UCSD-AML1 (cell line): Measurements from ENCODE around the gene RABL6.
"Not testable (repeated sequence)": the region's sequence is repeated elsewhere in the genome, so short reads cannot be mapped to it uniquely, and the experiment has no call there.

Source experiments
- DNase-seq: peaks from one replicate; lab custom pipeline; 2025; ENCODE audit not compliant: unreplicated experiment; lab: John Stamatoyannopoulos, UW

Gene RABL6

DNA sequence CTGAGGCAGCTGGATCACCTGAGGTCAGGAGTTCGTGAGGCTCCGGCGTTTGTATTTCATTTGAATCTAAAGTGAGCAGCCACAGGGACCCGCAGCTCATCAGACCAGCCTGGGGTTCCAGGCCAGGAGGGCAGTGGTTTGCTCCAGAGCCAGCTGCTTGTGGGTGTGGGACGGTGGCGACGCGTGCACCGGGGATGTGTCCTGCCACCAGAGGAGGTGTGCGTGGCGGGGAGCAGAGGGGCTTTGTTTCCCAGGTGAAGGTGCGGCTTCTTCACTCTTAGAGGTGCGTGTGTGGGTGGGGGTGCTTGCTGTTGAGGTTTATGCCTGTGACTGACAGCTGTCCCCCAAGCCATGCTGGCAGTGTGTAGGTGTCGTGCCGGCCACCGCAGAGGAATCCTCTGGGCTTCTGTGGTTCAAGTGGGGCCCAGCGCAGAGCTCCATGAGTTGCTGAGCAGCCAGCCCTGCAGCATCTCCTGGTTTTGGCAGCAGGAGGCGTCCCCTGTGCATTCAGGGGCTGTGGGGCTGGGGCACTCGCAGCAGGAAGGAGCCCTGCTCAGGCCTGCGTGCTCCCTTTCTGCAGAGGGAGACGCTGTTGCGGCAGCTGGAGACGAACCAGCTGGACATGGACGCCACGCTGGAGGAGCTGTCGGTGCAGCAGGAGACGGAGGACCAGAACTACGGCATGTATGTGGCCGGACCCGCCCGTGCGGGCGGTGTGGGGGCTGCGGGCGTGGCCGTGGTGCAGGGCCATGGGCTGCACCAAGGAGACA lies 27.6 kb downstream of the RABL6 start:
- DNase-seq, result no peak

- no peak for DNase-seq
Observed at GRCh38 chr9:136835932-136836904, 28.5 kb downstream of the RABL6 start.

- no peak for DNase-seq
Observed at GRCh38 chr9:136837146-136837855, 29.6 kb downstream of the RABL6 start.

GRCh38 chr9:136837856-136838277 lies 30.1 kb downstream of the RABL6 start:
- DNase-seq, result not testable (repeated sequence)

DNA sequence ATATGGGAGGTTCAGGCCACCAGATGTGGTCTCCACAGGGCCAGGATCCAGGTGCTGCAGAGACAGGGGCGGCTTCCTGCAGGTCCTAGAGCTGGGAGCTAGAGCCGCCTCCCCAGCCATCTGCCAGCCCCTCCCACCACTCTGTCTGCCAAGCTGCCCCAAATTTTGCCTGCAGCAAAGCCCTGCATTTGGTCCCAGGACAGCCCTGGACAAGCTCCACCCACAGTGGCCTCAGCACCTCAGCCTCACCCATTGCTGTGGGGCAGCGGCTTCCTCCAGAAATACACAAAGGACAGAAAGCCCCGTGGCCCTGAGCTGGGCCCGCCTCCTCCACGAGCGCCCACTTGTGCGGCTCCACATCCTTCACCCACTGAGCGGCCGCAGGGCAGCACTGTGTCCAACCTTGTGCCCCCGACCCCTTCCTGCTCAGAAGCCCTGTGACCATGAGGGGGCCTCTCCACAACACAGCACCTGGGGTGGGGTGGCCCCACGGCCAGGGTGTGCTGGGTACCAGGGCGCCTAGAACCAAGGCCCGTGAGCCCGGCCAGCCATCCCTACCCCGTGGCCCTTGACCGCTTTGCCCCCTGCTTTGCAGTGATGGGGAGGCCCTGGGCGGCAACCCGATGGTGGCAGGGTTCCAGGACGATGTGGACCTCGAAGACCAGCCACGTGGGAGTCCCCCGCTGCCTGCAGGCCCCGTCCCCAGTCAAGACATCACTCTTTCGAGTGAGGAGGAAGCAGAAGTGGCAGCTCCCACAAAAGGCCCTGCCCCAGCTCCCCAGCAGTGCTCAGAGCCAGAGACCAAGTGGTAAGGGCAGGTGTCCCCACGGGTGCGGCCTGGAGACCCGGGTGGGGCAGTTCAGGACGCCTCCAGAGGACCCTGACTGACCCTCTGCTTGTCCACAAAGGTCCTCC lies 30.8 kb downstream of the RABL6 start:
- DNase-seq, result no peak

- DNase-seq, result no peak
Observed at GRCh38 chr9:136839229-136840139, 31.7 kb downstream of the RABL6 start.

- no peak for DNase-seq
Observed at GRCh38 chr9:136840140-136840876, 32.6 kb downstream of the RABL6 start.

- DNase-seq, result peak; percentile 25
Observed at GRCh38 chr9:136840877-136841645, 33.3 kb downstream of the RABL6 start.

DNA sequence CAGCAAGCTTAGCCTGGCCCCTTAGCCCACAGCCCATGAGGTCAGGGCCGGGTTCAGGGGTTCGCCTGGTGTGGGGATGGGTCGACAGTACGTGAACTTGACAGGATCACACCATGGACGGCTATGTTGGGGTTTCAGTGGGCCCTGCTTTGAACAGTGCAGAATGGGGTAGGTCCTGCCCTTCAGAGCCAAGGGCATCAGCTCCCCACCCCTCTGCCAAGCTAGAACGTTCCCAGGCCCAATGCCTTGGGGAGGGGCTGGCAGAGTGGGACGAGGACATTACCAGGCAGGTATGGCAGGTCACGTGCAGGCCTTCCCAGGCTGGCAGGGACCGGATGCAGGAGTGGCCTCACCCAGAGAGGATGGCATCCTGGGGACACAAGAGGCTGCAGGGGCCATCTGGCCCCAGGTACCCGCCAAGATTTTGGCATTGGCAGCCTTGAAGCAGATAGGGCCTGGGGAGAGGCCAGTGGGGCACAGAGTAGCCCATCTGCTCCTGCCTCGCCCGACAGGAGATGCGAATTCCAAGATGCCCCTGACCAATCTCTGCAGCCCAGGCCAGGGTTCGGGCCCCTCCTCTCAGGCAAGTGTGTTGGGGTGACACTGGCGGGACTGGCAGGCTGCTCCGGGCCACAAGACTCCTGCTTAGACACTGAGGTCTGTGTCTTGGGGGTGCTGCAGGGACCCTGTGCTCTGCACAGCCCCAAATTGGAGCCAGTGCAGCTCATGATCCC lies 34.1 kb downstream of the RABL6 start:
- DNase-seq, result not testable (repeated sequence)

DNA sequence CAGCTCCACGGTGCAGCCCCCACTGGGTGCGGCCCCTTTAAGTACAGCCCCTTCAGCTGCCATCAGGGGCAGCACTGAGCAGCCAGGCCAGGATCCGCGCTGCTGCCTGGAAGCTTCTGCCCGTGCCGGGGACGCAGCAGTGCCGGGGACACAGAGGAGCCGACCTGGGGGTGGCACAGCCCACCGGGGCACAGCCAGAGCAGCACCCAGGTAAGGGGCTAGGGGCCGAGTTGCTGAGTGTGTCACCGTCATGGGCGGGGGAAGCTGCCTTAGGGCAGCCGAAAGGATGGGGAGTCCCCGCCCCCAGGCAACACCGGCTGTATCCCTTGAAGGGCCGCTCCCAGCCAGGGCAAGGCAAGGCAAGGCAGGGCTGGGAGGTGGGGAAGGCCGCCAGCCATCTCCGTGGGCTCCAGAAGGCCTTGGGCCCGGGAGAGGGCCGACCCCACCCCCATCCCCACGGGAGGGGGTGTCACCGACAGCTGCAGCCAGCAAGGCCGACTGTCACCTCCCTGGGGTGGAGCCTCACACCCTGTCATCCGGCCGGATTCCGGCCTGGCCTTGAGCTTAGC lies 34.7 kb downstream of the RABL6 start, which contains the start of gene AJM1:
TSS of gene AJM1 (plus strand) at position 99 of the 569 bp plus-strand sequence. CDS start 1,937 bp downstream, outside the sequence.
- peak; percentile 80 for DNase-seq

DNA sequence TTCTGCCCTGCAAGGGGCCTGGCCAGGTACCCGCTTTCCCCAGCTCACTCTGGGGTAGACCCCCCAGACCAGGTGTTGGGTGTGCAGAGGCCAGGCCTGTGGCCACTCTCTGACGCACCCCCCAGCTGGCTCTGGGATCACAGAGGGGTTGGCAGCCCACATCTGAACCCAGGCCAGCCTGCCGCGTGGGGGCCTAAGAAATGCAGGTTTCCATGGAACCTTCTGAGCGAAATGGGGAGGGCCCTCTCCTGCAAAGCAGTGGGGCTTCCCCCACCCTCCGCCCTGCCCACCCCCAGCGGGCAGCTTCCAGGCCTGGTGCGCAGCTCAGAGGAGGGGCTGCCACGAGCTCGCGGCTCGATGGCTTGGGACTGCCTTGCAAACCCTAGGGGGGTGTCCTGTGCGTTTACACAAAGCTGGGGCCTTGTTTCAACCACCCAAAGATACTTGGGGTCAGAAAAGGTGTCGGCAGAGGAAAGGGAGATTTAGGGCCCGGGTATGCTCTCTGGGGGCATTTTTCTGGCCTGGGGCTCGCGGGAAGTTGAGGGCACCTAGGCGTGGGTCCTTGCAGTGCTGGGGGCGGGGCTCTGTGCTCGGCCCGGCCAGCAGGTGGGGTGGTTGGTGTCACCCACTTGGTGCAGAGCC lies 35.5 kb downstream of the RABL6 start:
- not testable (repeated sequence) for DNase-seq

GRCh38 chr9:136843801-136844740 lies 36.3 kb downstream of the RABL6 start:
- peak; percentile 36 for DNase-seq

- DNase-seq, result no peak
Observed at GRCh38 chr9:136844761-136845464, 37.2 kb downstream of the RABL6 start.
